HG02798 (cell line): ENCODE data around the gene RECQL5.
"Not testable (repeated sequence)": the region's sequence is repeated elsewhere in the genome, so short reads cannot be mapped to it uniquely, and the experiment has no call there.

Source experiments
- ATAC-seq: cut with Tn5 transposase; IDR thresholded peaks from one replicate; pipeline ENCODE4 v1.9.1; 2021; ENCODE audit warnings: mild to moderate bottlenecking; ENCODE audit not compliant: unreplicated experiment, poor library complexity

The RECQL5 gene

DNA sequence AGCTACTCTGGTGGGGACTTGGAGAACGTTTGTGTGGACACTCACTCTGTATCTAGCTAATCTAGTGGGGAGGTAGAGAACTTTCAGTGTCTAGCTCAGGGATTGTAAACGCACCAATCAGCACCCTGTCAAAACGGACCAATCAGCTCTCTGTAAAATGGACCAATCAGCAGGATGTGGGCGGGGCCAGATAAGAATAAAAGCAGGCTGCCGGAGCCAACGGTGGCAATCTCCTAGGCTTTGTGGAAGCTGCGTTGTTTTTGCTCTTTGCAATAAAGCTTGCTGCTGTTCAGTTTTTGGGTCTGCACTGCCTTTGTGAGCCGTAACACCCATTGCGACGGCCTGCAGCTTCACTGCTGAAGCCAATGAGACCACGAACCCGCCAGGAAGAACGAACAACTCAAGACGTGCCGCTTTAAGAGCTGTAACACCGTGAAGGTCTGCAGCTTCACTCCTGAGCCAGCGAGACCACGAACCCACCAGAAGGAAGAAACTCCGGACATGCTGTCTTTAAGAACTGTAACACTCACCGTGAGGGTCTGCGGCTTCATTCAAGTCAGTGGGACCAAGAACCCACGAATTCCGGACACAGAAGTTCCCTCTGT lies 85.7 kb downstream of the RECQL5 start:
- not testable (repeated sequence) for ATAC-seq
